Skeletal muscle tissue (tissue), 4 donors: Measurements from ENCODE around the gene ZNF648. TPM values are rescaled to one million over a fixed set of nuclear protein-coding genes. Genes with fewer than 3 reads are reported as not detected.
"Not testable (repeated sequence)": the region's sequence is repeated elsewhere in the genome, so short reads cannot be mapped to it uniquely, and the experiment has no call there.

Experiments used
- H3K27ac ChIP-seq: one replicate; pipeline ENCODE4 v1.7.0; 2013; ENCODE audit warnings: mild to moderate bottlenecking, low read depth, low read length, inconsistent platforms
- H3K27me3 ChIP-seq, 3 donors: one replicate each; pipeline ENCODE4 v1.7.0; 2013; ENCODE audit warnings: low read length in 3 of 3; ENCODE audit not compliant: control insufficient read depth in 3 of 3, insufficient read depth in 3 of 3
- H3K36me3 ChIP-seq, 3 donors: one replicate each; pipeline ENCODE4 v1.7.0; 2013; ENCODE audit warnings: low read length in 3 of 3; ENCODE audit not compliant: control insufficient read depth in 3 of 3, insufficient read depth in 3 of 3
- H3K4me1 ChIP-seq, 3 donors: one replicate each; pipeline ENCODE4 v1.7.0; 2013; ENCODE audit warnings: low read length in 3 of 3, mild to moderate bottlenecking in 3 of 3; ENCODE audit not compliant: control insufficient read depth in 3 of 3, insufficient read depth in 3 of 3
- H3K4me3 ChIP-seq, 3 donors: one replicate each; pipeline ENCODE4 v1.7.0; 2013; ENCODE audit warnings: low read length in 3 of 3
- H3K9ac ChIP-seq, 3 donors: one replicate each; pipeline ENCODE4 v1.7.0; 2013; ENCODE audit warnings: low read length in 3 of 3, mild to moderate bottlenecking in 3 of 3, moderate library complexity in 2 of 3, low read depth in 1 of 3
- H3K9me3 ChIP-seq, 3 donors: one replicate each; pipeline ENCODE4 v1.7.0; 2013; ENCODE audit warnings: low read length in 3 of 3; ENCODE audit not compliant: control insufficient read depth in 3 of 3
- total RNA-seq: library from RNA; depleted of rRNA; stranded (reverse); fragments of >200 nt; gene quantifications from one replicate; pipeline ENCODE4 v1.2.3, GENCODE V29; 2014
- donor health status: Osteomylitis.

The ZNF648 gene
- total RNA-seq, 1 donor from 2014 or later, result under 0.01 TPM

GRCh38 chr1:182056601-182057366, 4.7 kb downstream of the ZNF648 start:
- H3K27ac ChIP-seq, result no peak overlapping the region
- H3K4me1 ChIP-seq, result no peaks in the 10 kb centered on the region
- no peak overlapping the region for H3K4me3 ChIP-seq
- no peaks in the 10 kb centered on the region for H3K9me3 ChIP-seq
- no peaks in the 10 kb centered on the region for H3K36me3 ChIP-seq
- peaks cover 8 to 27% (median 24%) of the 10 kb centered on the region in 3 donors for H3K27me3 ChIP-seq
- H3K9ac ChIP-seq, result no peak overlapping the region

- H3K36me3 ChIP-seq, result no peaks in the 10 kb centered on the region
- H3K27ac ChIP-seq, result no peak overlapping the region
- no peak overlapping the region for H3K9ac ChIP-seq
- no peaks in the 10 kb centered on the region for H3K4me1 ChIP-seq
- peaks cover 4 to 24% (median 24%) of the 10 kb centered on the region in 3 donors for H3K27me3 ChIP-seq
- no peaks in the 10 kb centered on the region for H3K9me3 ChIP-seq
- H3K4me3 ChIP-seq, result no peak overlapping the region
These were observed 6.7 kb downstream of the ZNF648 start for GRCh38 chr1:182054698-182055326.

DNA sequence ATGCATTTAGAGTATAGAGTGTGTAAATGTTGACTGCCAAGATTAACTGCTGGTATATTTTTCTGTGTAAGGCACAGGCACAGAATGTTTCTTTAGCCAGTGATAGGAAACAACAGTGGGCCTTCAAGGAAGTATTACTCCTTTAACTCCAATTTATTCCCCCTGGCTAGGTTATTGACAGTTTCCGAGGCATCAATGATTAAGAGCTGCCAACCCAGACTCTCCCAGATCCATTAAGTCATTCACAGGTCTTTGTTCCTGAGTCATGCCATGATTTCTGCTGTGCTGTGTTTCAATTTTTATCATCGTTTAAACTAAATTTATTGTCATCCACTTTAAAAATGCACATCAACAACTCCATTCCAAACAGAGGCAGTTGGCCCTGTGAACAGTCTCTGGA, 9.2 kb downstream of the ZNF648 start:
- Histone ChIP-seq H3K27ac (no peak overlapping the region), H3K27me3 (peaks cover 0 to 14% (median 13%) of the 10 kb centered on the region in 3 donors), H3K4me3 (no peak overlapping the region), H3K9me3 (no peaks in the 10 kb centered on the region), H3K4me1 (no peaks in the 10 kb centered on the region), H3K9ac (no peak overlapping the region), H3K36me3 (no peaks in the 10 kb centered on the region)

DNA sequence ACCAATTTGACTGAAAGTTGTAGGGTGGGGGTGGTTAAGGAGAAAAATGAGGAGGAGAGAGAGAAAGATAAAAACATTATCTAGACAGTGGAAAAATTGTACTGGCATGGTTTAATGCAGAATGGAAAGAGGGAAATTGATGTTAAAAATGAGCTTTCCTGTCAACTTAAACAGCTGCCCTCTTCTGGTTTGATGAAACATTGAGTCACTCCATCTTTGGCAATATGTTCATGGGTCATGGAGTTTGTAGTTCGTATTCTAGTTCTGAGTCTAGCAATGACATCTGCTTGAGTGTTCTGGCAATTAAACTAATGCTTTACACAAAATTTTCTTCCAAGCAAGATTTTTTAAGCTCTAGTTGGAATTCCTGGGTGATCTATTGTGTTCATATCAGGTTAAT, 9.6 kb downstream of the ZNF648 start:
- Histone ChIP-seq H3K9me3 (no peaks in the 10 kb centered on the region), H3K9ac (no peak overlapping the region), H3K4me1 (no peaks in the 10 kb centered on the region), H3K4me3 (no peak overlapping the region), H3K36me3 (no peaks in the 10 kb centered on the region), H3K27me3 (peaks cover 0 to 10% (median 9%) of the 10 kb centered on the region in 3 donors), H3K27ac (no peak overlapping the region)

DNA sequence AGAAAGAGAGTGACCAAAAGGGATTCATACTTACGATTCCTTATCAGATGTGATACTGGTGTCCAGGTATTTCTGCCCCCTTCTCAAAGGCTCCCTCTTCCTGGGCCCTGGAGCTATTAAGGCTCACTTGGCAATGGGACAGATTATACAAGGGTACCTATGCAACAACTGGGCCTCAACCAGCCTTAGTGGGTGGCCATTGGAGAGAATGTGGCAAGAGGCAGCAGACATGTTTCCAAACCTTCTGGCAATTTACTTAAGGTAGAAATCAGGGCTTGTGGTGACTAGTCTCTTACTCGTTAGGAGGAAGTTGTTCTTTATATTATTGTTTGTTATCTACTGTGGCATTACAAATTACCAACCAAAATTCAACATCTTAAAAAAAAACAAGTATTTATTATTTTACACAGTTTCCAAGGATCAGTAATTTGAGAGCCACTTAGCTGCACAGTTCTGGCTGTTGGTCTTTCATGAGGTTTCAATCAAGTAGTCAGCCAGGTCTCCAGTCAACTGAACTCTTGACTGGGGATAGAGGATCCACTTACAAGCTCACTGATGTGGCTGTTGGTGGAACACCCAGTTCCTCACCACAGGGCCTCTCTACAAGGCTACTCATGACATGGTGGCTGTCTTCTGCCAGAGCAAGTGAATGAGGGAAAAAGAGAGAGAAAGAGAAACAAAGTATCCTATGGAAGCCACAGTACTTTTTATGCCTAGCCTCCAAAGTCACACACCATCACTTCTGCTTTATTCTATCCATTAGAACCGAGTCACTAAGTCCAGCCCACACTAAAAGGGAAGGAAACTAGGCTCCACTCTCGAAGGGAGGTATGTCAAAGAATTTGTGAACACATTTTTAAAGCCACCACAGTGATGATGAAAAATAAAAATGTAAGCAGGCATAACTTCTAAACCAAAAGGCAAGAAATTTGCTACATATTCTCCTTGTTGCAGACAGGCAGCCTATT, 10.7 kb downstream of the ZNF648 start:
- Histone ChIP-seq H3K4me3 (no peak overlapping the region), H3K9ac (no peak overlapping the region), H3K27ac (no peak overlapping the region), H3K4me1 (no peaks in the 10 kb centered on the region), H3K36me3 (no peaks in the 10 kb centered on the region), H3K9me3 (peaks cover 0 to 2% (median 0%) of the 10 kb centered on the region in 3 donors), H3K27me3 (no peaks in the 10 kb centered on the region)

- H3K4me1 ChIP-seq, result no peaks in the 10 kb centered on the region
- no peaks in the 10 kb centered on the region for H3K27me3 ChIP-seq
- H3K9me3 ChIP-seq, result peaks cover 0 to 2% (median 0%) of the 10 kb centered on the region in 3 donors
- H3K9ac ChIP-seq, result no peak overlapping the region
- no peak overlapping the region for H3K27ac ChIP-seq
- no peaks in the 10 kb centered on the region for H3K36me3 ChIP-seq
- H3K4me3 ChIP-seq, result no peak overlapping the region
These were observed 12.9 kb downstream of the ZNF648 start for GRCh38 chr1:182048562-182048961.

GRCh38 chr1:182046763-182047162, 14.7 kb downstream of the ZNF648 start:
- no peaks in the 10 kb centered on the region for H3K4me1 ChIP-seq
- no peaks in the 10 kb centered on the region for H3K27me3 ChIP-seq
- H3K36me3 ChIP-seq, result no peaks in the 10 kb centered on the region
- H3K4me3 ChIP-seq, result no peak overlapping the region
- no peak overlapping the region for H3K27ac ChIP-seq
- H3K9ac ChIP-seq, result no peak overlapping the region
- H3K9me3 ChIP-seq, result peaks cover 0 to 2% (median 0%) of the 10 kb centered on the region in 3 donors

DNA sequence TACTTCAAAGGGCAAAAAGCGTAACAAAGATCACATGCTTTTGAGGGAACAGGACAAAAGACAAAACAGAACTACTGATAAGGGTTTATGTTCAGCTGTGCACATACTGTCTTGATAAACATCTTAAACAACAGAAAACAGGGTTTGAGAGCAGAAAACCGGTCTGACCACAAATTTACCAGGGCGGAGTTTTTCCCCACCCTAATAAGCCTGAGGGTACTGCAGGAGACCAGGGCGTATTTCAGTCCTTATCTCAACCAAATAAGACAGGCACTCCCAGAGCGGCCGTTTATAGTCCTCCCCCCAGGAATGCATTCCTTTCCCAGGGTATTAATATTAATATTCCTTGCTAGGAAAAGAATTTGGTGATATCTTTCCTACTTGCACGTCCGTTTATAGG, 16.0 kb downstream of the ZNF648 start:
- not testable (repeated sequence) for H3K4me1 ChIP-seq, H3K9me3 ChIP-seq, H3K36me3 ChIP-seq, H3K9ac ChIP-seq, H3K27ac ChIP-seq, H3K4me3 ChIP-seq, H3K27me3 ChIP-seq

- no peaks in the 10 kb centered on the region for H3K27me3 ChIP-seq
- no peaks in the 10 kb centered on the region for H3K4me1 ChIP-seq
- H3K9ac ChIP-seq, result no peak overlapping the region
- H3K4me3 ChIP-seq, result no peak overlapping the region
- no peak overlapping the region for H3K27ac ChIP-seq
- H3K9me3 ChIP-seq, result peaks cover 2 to 11% (median 3%) of the 10 kb centered on the region in 3 donors
- no peaks in the 10 kb centered on the region for H3K36me3 ChIP-seq
These were observed 19.9 kb downstream of the ZNF648 start for GRCh38 chr1:182041615-182042014.
